Endometrium (tissue), 2 donors: Measurements from ENCODE around the gene GPR61.

Experiments used
- FAIRE-seq: peaks from 2 replicates; lab custom pipeline; 2012; peaks lifted over from hg19 to GRCh38; lab: Jason Lieb, UNC
- donor health status: control.
- donor health status: control.

Gene GPR61

GRCh38 chr1:109509176-109510134, 30.2 kb upstream of the GPR61 start, which contains the start of gene AMIGO1:
Gene AMIGO1 (minus strand): TSS chr1:109509727. CDS start chr1:109508912, 815 bp downstream.
- no peak for FAIRE-seq

- no peak for FAIRE-seq
These were observed 26.5 kb upstream of the GPR61 start for GRCh38 chr1:109513110-109513710.

- FAIRE-seq, result no peak
These were observed 24.8 kb upstream of the GPR61 start for GRCh38 chr1:109514846-109515245.

GRCh38 chr1:109516872-109517271, 22.8 kb upstream of the GPR61 start:
- no peak for FAIRE-seq

- no peak for FAIRE-seq
These were observed 22.3 kb upstream of the GPR61 start for GRCh38 chr1:109517337-109517736.

- no peak for FAIRE-seq
These were observed 18.4 kb upstream of the GPR61 start for GRCh38 chr1:109521002-109521951.

GRCh38 chr1:109522026-109522425, 17.6 kb upstream of the GPR61 start:
- FAIRE-seq, result no peak

GRCh38 chr1:109523706-109524105, 16.0 kb upstream of the GPR61 start:
- no peak for FAIRE-seq

GRCh38 chr1:109527098-109527811, 12.4 kb upstream of the GPR61 start:
- FAIRE-seq, result no peak

GRCh38 chr1:109527846-109528695, 11.6 kb upstream of the GPR61 start:
- FAIRE-seq, result no peak

GRCh38 chr1:109528712-109529111, 11.0 kb upstream of the GPR61 start:
- no peak for FAIRE-seq

GRCh38 chr1:109529881-109530456, 9.7 kb upstream of the GPR61 start:
- FAIRE-seq, result no peak

GRCh38 chr1:109530457-109531087, 9.1 kb upstream of the GPR61 start:
- no peak for FAIRE-seq

GRCh38 chr1:109531380-109531779, 8.3 kb upstream of the GPR61 start:
- no peak for FAIRE-seq

GRCh38 chr1:109531826-109532364, 7.8 kb upstream of the GPR61 start:
- no peak for FAIRE-seq

GRCh38 chr1:109532365-109533136, 7.1 kb upstream of the GPR61 start:
- no peak for FAIRE-seq

- FAIRE-seq, result no peak
These were observed 5.3 kb upstream of the GPR61 start for GRCh38 chr1:109534307-109534858.

GRCh38 chr1:109535481-109535880, 4.2 kb upstream of the GPR61 start:
- no peak for FAIRE-seq
